Hepatocyte (in vitro differentiated cells): Measurements from ENCODE around the gene C1orf74. TPM values are rescaled to one million over a fixed set of nuclear protein-coding genes. Genes with fewer than 3 reads are reported as not detected.
A peak's percentile ranks its signal among the peaks of the same experiment; 100 is the strongest.

Source experiments
- DNase-seq: peaks from one replicate; pipeline ENCODE4 v3.0.0-alpha.2; 2016; ENCODE audit warnings: low spot score
- H2AFZ ChIP-seq: fragments of 200-600 bp; sonication (generic); 2 replicates; pipeline ENCODE4 v1.6.0; 2016; ENCODE audit warnings: antibody characterized with exemption, mild to moderate bottlenecking
- H3K27ac ChIP-seq: fragments of 200-600 bp; sonication (generic); 2 replicates; pipeline ENCODE4 v1.5.1; 2016; ENCODE audit warnings: mild to moderate bottlenecking
- H3K27me3 ChIP-seq: fragments of 200-600 bp; sonication (generic); 2 replicates; pipeline ENCODE4 v1.6.1; 2016
- H3K36me3 ChIP-seq: fragments of 200-600 bp; sonication (generic); replicated peaks from 2 replicates; pipeline ENCODE4 v1.5.1; 2016; ENCODE audit warnings: low read depth; ENCODE audit not compliant: insufficient read depth
- H3K4me1 ChIP-seq: fragments of 200-600 bp; sonication (generic); 2 replicates; pipeline ENCODE4 v1.5.1; 2016; ENCODE audit warnings: mild to moderate bottlenecking, moderate library complexity; ENCODE audit not compliant: insufficient read depth
- H3K4me2 ChIP-seq: fragments of 200-600 bp; sonication (generic); 2 replicates; pipeline ENCODE4 v1.6.0; 2016
- H3K4me3 ChIP-seq: fragments of 200-600 bp; sonication (generic); 2 replicates; pipeline ENCODE4 v1.5.1; 2016; ENCODE audit warnings: mild to moderate bottlenecking
- H3K79me2 ChIP-seq: fragments of 200-600 bp; sonication (generic); 2 replicates; pipeline ENCODE4 v1.6.0; 2017; ENCODE audit warnings: mild to moderate bottlenecking
- H3K9me2 ChIP-seq: fragments of 200-600 bp; sonication (generic); replicated peaks from 2 replicates; pipeline ENCODE4 v1.6.0; 2017; ENCODE audit warnings: mild to moderate bottlenecking; ENCODE audit not compliant: insufficient read depth
- H3K9me3 ChIP-seq: fragments of 200-600 bp; sonication (generic); 2 replicates; pipeline ENCODE4 v1.5.1; 2016; ENCODE audit warnings: low read depth, mild to moderate bottlenecking
- H4K20me1 ChIP-seq: fragments of 200-600 bp; sonication (generic); 2 replicates; pipeline ENCODE4 v1.6.0; 2016; ENCODE audit warnings: mild to moderate bottlenecking; ENCODE audit not compliant: insufficient read depth, poor library complexity, severe bottlenecking
- EZH2 ChIP-seq: fragments of 200-600 bp; sonication (generic); IDR thresholded peaks from 2 replicates; pipeline ENCODE4 v1.6.1; 2016; ENCODE audit warnings: antibody characterized with exemption, mild to moderate bottlenecking, borderline replicate concordance
- EZH2phosphoT487 ChIP-seq: fragments of 200-600 bp; sonication (generic); IDR thresholded peaks from one replicate; pipeline ENCODE4 v1.6.1; 2018; ENCODE audit warnings: antibody characterized with exemption, mild to moderate bottlenecking, low read depth, moderate library complexity; ENCODE audit not compliant: unreplicated experiment, severe bottlenecking
- WGBS: methylation state at CpG from one replicate; pipeline ENCODE4 v1.1.6; 2016; ENCODE audit warnings: low lambda C conversion rate; ENCODE audit errors: missing lambda C conversion rate; 5-methylcytosine and 5-hydroxymethylcytosine counted together
- polyA plus RNA-seq: library from polyadenylated mRNA; unstranded; fragments of >200 nt; fragmentation: Nextera tagmentation; extraction: Ambion mirVana; gene quantifications from 2 replicates; pipeline ENCODE4 v1.2.1, GENCODE V29; 2016
- total RNA-seq: library from RNA; depleted of rRNA; stranded (reverse); fragments of >200 nt; gene quantifications from 2 replicates; pipeline ENCODE4 v1.2.3, GENCODE V29; 2014
- TF ChIP-seq, protein P1 (sequence below): fragments of 200-600 bp; sonication (generic); IDR thresholded peaks from 2 replicates; pipeline ENCODE4 v1.5.1; 2016; ENCODE audit warnings: antibody characterized with exemption, mild to moderate bottlenecking; ENCODE audit not compliant: poor library complexity

Gene C1orf74
- total and polyA plus RNA-seq, 2 experiments from 2014 or later, result 2.2 to 3.3 TPM

DNA sequence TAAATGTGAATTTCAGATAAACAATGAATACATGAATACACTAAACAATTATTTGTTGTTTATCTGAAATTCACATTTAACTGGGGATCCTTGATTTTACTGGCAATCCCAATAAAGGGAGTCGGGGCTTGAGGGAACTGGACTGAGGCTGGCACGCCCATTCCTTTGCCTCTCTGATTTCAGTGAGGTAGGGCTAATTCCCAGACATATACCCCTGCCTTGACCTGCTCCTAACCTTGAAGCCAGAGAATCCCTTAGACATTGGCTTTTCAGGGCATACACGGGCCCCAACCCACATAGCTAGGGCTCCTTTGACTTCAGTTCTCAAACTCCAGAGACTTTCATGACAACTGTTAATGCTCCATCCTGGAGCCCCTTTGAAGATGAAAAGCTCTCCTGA, 32.6 kb upstream of the C1orf74 start:
- no peaks in the 10 kb centered on the region for H3K36me3 ChIP-seq
- 60% methylated on average over 3 of the region's 3 CpGs for WGBS
- no peak for DNase-seq
- H3K4me2 ChIP-seq, result no peak overlapping the region
- H3K9me3 ChIP-seq, result no peaks in the 10 kb centered on the region
- no peaks in the 10 kb centered on the region for H3K4me1 ChIP-seq
- TF ChIP-seq, protein P1, sequence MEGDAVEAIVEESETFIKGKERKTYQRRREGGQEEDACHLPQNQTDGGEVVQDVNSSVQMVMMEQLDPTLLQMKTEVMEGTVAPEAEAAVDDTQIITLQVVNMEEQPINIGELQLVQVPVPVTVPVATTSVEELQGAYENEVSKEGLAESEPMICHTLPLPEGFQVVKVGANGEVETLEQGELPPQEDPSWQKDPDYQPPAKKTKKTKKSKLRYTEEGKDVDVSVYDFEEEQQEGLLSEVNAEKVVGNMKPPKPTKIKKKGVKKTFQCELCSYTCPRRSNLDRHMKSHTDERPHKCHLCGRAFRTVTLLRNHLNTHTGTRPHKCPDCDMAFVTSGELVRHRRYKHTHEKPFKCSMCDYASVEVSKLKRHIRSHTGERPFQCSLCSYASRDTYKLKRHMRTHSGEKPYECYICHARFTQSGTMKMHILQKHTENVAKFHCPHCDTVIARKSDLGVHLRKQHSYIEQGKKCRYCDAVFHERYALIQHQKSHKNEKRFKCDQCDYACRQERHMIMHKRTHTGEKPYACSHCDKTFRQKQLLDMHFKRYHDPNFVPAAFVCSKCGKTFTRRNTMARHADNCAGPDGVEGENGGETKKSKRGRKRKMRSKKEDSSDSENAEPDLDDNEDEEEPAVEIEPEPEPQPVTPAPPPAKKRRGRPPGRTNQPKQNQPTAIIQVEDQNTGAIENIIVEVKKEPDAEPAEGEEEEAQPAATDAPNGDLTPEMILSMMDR, result no peak
- no peak for TF ChIP-seq EZH2
- TF ChIP-seq EZH2phosphoT487, result no peak
- no peaks in the 10 kb centered on the region for H3K9me2 ChIP-seq
- peaks cover 5% of the 10 kb centered on the region for H3K27me3 ChIP-seq
- no peak overlapping the region for H3K27ac ChIP-seq
- no peak overlapping the region for H2AFZ ChIP-seq
- H4K20me1 ChIP-seq, result no peaks in the 10 kb centered on the region
- H3K4me3 ChIP-seq, result no peak overlapping the region
- H3K79me2 ChIP-seq, result no peaks in the 10 kb centered on the region

DNA sequence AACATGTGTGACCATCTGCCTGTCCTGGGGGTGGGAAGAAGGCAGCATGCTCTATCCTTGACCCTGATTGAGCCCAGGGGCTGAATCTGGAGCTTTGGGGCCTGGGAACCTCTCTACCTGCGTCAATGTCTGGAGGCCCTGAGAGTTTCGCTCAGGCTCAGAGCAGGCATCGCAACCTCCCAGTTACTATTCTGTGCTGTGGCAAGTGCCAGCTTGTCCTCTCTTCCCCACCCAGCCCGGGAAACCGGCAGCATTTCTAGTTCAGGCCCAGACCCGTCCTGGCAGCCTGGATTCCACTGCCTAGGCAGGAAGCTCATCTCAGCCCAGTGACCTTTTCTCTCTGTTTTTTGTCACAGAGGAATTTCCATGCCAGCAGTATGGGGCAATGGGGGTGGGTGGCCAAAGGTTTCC, 31.6 kb upstream of the C1orf74 start:
- H3K27me3 ChIP-seq, result peaks cover 5% of the 10 kb centered on the region
- no peak overlapping the region for H3K4me3 ChIP-seq
- no peak overlapping the region for H2AFZ ChIP-seq
- H3K4me1 ChIP-seq, result no peaks in the 10 kb centered on the region
- H3K4me2 ChIP-seq, result no peak overlapping the region
- H3K9me2 ChIP-seq, result no peaks in the 10 kb centered on the region
- DNase-seq, result no peak
- no peak for TF ChIP-seq EZH2phosphoT487
- TF ChIP-seq EZH2, result no peak
- TF ChIP-seq, protein P1, result no peak
- H4K20me1 ChIP-seq, result no peaks in the 10 kb centered on the region
- peak overlapping the region; percentile 72 for H3K27ac ChIP-seq
- no peaks in the 10 kb centered on the region for H3K79me2 ChIP-seq
- no peaks in the 10 kb centered on the region for H3K36me3 ChIP-seq
- 66% methylated on average over 6 of the region's 6 CpGs for WGBS
- no peaks in the 10 kb centered on the region for H3K9me3 ChIP-seq

DNA sequence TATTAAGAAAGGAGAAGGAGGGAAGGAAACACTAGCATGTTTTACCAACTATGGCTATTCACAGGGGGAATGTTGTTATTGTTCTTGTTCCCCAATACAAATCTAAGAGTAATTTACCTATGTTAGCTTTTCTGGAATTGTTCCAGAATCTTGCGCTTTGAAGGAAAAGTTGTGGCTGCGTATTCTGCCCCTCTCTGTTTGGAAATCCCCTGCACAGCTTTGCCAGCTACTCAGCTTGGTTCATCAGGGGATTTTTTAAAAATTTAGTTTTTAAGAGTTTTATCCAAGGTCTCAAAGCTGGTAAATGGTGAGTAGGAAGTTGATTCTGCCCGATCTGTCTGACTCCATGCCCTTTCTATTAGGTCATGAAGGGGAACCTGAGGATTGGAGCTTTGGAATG, 31.1 kb upstream of the C1orf74 start:
- H3K9me3 ChIP-seq, result no peaks in the 10 kb centered on the region
- no peak for DNase-seq
- H3K36me3 ChIP-seq, result no peaks in the 10 kb centered on the region
- H3K27me3 ChIP-seq, result peaks cover 5% of the 10 kb centered on the region
- H3K4me1 ChIP-seq, result no peaks in the 10 kb centered on the region
- H3K4me2 ChIP-seq, result no peak overlapping the region
- H2AFZ ChIP-seq, result no peak overlapping the region
- peak overlapping the region; percentile 62 for H3K27ac ChIP-seq
- no peaks in the 10 kb centered on the region for H3K9me2 ChIP-seq
- H4K20me1 ChIP-seq, result no peaks in the 10 kb centered on the region
- H3K79me2 ChIP-seq, result no peaks in the 10 kb centered on the region
- TF ChIP-seq EZH2 (no peak), EZH2phosphoT487 (no peak)
- TF ChIP-seq, protein P1, result no peak
- no peak overlapping the region for H3K4me3 ChIP-seq
- WGBS, result 92% methylated on average over 3 of the region's 3 CpGs

DNA sequence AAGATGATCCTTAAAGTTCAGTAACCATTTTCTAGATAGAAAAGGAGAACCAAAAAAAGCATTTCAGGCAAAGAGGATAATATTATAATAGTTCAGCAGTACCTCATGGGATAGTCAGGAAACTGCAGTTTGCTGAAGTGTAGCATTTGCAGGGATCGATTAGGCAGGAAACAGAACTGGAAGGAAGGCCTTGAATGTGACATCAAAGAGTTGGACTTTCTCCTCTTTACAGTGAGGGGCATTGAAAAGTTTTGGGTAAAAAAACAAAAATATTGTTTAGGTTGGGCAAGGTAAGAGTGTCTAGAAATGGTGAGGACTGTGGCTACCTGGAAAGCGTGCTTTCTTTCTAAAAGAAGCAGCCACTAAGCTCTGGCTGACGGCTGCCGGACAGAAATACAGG, 29.5 kb upstream of the C1orf74 start:
- no peaks in the 10 kb centered on the region for H4K20me1 ChIP-seq
- no peak overlapping the region for H3K4me2 ChIP-seq
- no peak for DNase-seq
- H3K27me3 ChIP-seq, result peaks cover 4% of the 10 kb centered on the region
- H3K36me3 ChIP-seq, result no peaks in the 10 kb centered on the region
- no peak overlapping the region for H3K4me3 ChIP-seq
- WGBS, result 94% methylated on average over 4 of the region's 4 CpGs
- H2AFZ ChIP-seq, result no peak overlapping the region
- no peak for TF ChIP-seq EZH2
- TF ChIP-seq, protein P1, result no peak
- no peak for TF ChIP-seq EZH2phosphoT487
- H3K27ac ChIP-seq, result no peak overlapping the region
- H3K9me3 ChIP-seq, result no peaks in the 10 kb centered on the region
- no peaks in the 10 kb centered on the region for H3K4me1 ChIP-seq
- no peaks in the 10 kb centered on the region for H3K9me2 ChIP-seq
- no peaks in the 10 kb centered on the region for H3K79me2 ChIP-seq
